ENCODE measurements around the gene KRT31. TPM values are rescaled to one million over a fixed set of nuclear protein-coding genes. Genes with fewer than 3 reads are reported as not detected.

Gene KRT31
- total and polyA plus RNA-seq, 2 of the 8 experiments (the other 6 are each of a cell fraction or from before 2014, with no cell fraction given) = not detected

DNA sequence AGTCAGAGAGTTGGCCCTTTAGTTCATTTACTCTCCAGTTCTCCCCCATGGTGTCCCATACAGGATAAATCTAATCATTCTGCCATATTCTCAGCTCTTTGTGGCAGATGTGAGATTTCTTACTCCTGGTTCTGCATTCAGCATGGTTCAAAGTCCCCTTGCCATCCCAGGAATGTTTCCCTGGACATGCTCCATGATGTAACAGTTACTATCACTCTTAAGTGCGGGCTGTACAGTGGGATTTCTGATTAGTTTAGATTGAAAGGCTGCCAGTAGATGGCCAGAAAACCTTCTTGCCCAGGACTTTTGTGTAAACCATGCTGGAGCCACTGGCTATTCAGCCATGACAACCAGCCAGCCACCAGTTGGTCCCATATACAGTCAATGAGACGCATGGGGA, 16.6 kb upstream of the KRT31 start:
- Histone ChIP-seq H3K23ac (ENCODE audit: insufficient read length) (no peak overlapping the region), H3K4me1 (replicated peaks in 1 of 4; ENCODE audit: control insufficient read depth in 3 of 4, insufficient read depth in 4 of 4, low read length in 3 of 4) (peaks cover 0 to 7% (median 1%) of the 10 kb centered on the region in 4 experiments; a peak in 5 of 7 replicates), H2BK20ac (ENCODE audit: low read length) (no peak overlapping the region), H3K79me2 (ENCODE audit: control insufficient read depth in 1 of 2, insufficient read depth in 2 of 2, low read length in 2 of 2) (no peaks in the 10 kb centered on the region), H4K8ac (ENCODE audit: extremely low read depth, insufficient read depth, low read length) (no peak overlapping the region), H3K18ac (ENCODE audit: extremely low read depth, low read length) (no peak overlapping the region), H2BK120ac (replicated peaks; ENCODE audit: low read depth, low read length) (no peak overlapping the region), H3K4ac (replicated peaks; ENCODE audit: insufficient read length, low read depth, low read length) (no peak overlapping the region), H3K4me3 (ENCODE audit: extremely low read depth in 1 of 4, insufficient read depth in 2 of 4, low read depth in 3 of 4, low read length in 4 of 4) (no peak overlapping the region), H2BK5ac (ENCODE audit: low read depth, low read length) (no peak overlapping the region), H3K36me3 (ENCODE audit: control insufficient read depth in 2 of 4, insufficient read depth in 4 of 4, low read length in 3 of 4) (no peaks in the 10 kb centered on the region), H4K5ac (ENCODE audit: insufficient read length, low read depth, low read length) (no peak overlapping the region), H4K91ac (replicated peaks; ENCODE audit: insufficient read length, low read length) (no peak overlapping the region), H3K9me3 (ENCODE audit: insufficient read depth in 2 of 2, low read depth in 1 of 2, low read length in 1 of 2) (no peaks in the 10 kb centered on the region), H2BK15ac (ENCODE audit: low read length) (peak overlapping the region; percentile 73; the same call in 1 of the 2 replicates), H2BK12ac (ENCODE audit: low read depth, low read length) (peak overlapping the region; percentile 46; the same call in 1 of the 2 replicates), H4K20me1 (replicated peaks in 1 of 2; ENCODE audit: control insufficient read depth in 1 of 2, insufficient read depth in 2 of 2, low read length in 2 of 2) (no peaks in the 10 kb centered on the region), H3K4me2 (ENCODE audit: insufficient read depth in 1 of 2, low read depth in 2 of 2, low read length in 2 of 2) (0 out of 4 replicates have a peak overlapping the region, but pooled peaks of 1 of the 2 experiments have one; percentile 3), H2AK5ac (ENCODE audit: low read depth, low read length) (no peak overlapping the region), H3K9ac (replicated peaks in 1 of 4; ENCODE audit: extremely low read depth in 1 of 4, low read depth in 3 of 4, low read length in 3 of 4) (no peak overlapping the region), H3K14ac (ENCODE audit: insufficient read length) (no peak overlapping the region), H3K23me2 (ENCODE audit: low read depth, low read length) (no peaks in the 10 kb centered on the region), H3K27me3 (replicated peaks in 1 of 4; ENCODE audit: control insufficient read depth in 3 of 4, extremely low read depth in 1 of 4, insufficient read depth in 3 of 4, low read length in 3 of 4) (no peaks in the 10 kb centered on the region; a peak in 2 of 7 replicates), H3K56ac (replicated peaks; ENCODE audit: insufficient read length, low read depth, low read length) (no peak overlapping the region), H3K79me1 (ENCODE audit: low read depth, low read length) (no peaks in the 10 kb centered on the region), H3K27ac (ENCODE audit: low read depth, low read length) (no peak overlapping the region), H2AFZ (ENCODE audit: low read length) (no peak overlapping the region)
- FAIRE-seq = no peak
- CTCF ChIA-PET (ENCODE audit: partially characterized antibody) = interaction anchor here (0.8 to 2.0 kb wide), 4 partner anchors 135 to 555 kb away, joined by 3 to 6 read pairs (median 4); no protein-coding TSS in a partner anchor
- WGBS, 2 experiments (ENCODE audit: extremely low coverage in 1 of 2, insufficient coverage in 1 of 2, insufficient read length in 1 of 2, insufficient replicate concordance in 2 of 2, low coverage in 1 of 2, low lambda C conversion rate in 2 of 2, missing lambda C conversion rate in 1 of 2) = 93% methylated on average over 2 of the region's 2 CpGs; no CpG with 5 or more reads in 1 of the 2 experiments
- DNase-seq (ENCODE audit: low read depth in 1 of 2, low spot score in 2 of 2) = no peak
- POLR2A ChIA-PET (ENCODE audit: partially characterized antibody) = interaction anchor here (1.0 kb wide), 1 partner anchor 278 kb away, joined by 3 read pairs; no protein-coding TSS in a partner anchor
- TF ChIP-seq CREB1 (IDR thresholded peaks at IDR 0.05) = no peak
- no peak for TF ChIP-seq CTBP2 (IDR thresholded peaks at IDR 0.05; ENCODE audit: borderline replicate concordance, insufficient read depth, insufficient read length, low read length)
- no peak for TF ChIP-seq EGR1 (IDR thresholded peaks at IDR 0.05; ENCODE audit: borderline replicate concordance, low read depth, low read length)
- TF ChIP-seq, protein P1, sequence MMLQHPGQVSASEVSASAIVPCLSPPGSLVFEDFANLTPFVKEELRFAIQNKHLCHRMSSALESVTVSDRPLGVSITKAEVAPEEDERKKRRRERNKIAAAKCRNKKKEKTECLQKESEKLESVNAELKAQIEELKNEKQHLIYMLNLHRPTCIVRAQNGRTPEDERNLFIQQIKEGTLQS (IDR thresholded peaks at IDR 0.05; ENCODE audit: insufficient read depth, low read depth, low read length) = no peak
- TF ChIP-seq PHF8 (conservative IDR thresholded peaks at IDR 0.05; ENCODE audit: low read depth, low read length) = no peak
- TF ChIP-seq RFX5 (IDR thresholded peaks at IDR 0.05; ENCODE audit: borderline replicate concordance, low read depth, low read length) = no peak
- no peak for TF ChIP-seq KDM1A (IDR thresholded peaks at IDR 0.05; ENCODE audit: borderline replicate concordance, low read length)
- no peak for TF ChIP-seq HDAC2 (IDR thresholded peaks at IDR 0.05; ENCODE audit: borderline replicate concordance in 1 of 2, low read depth in 2 of 2, low read length in 2 of 2)
- TF ChIP-seq, protein P2, sequence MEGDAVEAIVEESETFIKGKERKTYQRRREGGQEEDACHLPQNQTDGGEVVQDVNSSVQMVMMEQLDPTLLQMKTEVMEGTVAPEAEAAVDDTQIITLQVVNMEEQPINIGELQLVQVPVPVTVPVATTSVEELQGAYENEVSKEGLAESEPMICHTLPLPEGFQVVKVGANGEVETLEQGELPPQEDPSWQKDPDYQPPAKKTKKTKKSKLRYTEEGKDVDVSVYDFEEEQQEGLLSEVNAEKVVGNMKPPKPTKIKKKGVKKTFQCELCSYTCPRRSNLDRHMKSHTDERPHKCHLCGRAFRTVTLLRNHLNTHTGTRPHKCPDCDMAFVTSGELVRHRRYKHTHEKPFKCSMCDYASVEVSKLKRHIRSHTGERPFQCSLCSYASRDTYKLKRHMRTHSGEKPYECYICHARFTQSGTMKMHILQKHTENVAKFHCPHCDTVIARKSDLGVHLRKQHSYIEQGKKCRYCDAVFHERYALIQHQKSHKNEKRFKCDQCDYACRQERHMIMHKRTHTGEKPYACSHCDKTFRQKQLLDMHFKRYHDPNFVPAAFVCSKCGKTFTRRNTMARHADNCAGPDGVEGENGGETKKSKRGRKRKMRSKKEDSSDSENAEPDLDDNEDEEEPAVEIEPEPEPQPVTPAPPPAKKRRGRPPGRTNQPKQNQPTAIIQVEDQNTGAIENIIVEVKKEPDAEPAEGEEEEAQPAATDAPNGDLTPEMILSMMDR (IDR thresholded peaks at IDR 0.05; ENCODE audit: control extremely low read depth in 1 of 3, insufficient read depth in 1 of 3, low read depth in 1 of 3, low read length in 3 of 3) = no peak
